ENCODE data around the gene COL23A1.
A peak's percentile ranks its signal among the peaks of the same experiment; 100 is the strongest.
"Not testable (repeated sequence)": the region's sequence is repeated elsewhere in the genome, so short reads cannot be mapped to it uniquely, and the experiment has no call there.

COL23A1 gene

DNA sequence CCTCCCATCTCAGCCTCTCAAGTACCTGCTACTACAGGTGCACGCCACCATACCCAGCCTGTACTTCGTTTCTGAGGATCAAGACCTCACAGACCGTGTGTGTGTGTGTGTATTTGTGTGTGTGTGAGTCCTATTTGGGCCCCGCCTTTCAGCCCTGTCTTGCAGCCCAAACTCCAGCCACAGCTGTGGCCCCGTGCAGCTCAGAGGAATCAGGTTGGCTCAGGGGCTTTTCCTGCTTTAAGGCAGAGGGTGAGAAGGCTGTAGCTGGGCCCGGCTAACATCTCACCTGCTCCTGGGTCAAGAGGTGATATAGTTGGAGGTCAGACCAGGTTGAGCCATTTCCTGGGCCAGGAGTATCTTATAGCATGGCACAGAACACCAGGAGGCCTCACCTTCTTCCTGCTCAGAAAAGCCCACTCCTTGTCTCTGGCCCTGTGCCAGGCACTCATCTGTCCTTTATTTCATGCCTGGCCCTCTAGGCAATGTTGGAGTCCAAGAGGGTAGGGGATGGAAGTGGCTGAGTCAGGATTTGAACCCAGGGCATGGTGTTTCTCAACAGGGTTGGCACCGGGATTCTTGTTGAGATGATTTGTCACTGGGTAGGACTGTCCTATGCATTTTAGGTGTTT lies 356.0 kb downstream of the COL23A1 start:
- DNase-seq, result no peak

DNA sequence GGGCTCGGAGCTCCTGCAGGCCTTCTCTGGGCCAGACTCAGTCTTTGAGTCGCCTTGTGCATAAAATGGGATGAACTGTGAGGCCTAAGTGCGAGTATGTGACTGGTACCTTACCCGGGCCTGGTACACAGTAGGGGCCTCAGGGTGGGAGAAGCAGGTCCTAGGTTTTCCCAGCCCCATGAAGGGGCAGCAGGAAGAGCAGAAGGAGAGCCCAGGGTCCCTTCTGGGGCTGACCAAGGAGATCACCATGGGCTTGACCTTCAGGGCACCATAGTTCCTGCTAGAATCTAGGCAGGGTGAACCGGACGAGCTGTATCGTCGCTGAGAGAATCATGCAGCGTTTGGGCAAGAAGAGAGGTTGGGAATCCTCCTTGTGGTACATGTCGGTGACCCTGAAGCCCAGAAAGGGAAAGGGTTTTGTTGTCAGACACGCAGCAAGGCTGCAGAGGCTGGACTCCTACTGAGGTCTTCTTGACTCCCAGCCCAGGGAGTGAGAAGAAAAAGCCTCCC lies 357.2 kb downstream of the COL23A1 start:
- no peak for DNase-seq

DNA sequence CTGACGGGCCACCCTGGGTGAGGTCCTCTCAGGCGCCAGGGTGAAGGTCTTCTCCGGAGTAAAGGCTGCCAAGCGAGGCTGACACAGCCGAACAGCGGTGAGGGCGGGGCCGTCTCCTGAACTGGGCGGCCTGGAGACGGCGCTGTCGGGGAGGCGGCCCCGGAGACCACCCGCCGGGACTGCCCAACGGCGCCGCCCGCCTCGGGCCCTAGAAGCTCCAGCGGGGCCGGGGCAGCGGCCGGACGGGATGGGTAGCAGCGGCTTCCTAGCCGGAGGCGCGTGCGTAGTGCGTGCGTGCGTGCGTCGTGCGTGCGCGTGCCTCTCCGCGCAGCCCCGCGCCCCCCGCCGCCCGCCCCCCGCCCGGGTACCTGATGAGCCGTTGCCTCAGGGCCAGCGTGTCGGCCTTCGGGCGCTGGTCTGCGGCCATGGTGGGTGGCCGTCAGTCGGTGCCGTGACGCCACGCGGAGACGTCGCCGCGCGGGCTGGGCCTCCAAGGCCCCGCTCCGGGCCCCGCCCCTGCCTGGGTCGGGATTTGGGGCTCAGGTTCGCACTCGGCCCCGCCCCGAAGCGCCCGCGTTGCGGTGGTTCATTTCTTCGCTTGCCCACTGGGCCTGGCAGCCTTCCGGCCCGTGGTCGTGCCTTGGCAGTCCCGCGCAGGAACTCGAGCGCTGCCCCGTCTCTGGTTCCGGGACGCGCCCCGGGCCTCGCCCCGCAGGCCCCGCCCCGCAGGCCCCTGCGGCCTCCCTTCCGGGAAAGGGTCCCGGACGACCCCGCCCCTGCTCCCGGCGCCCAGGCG lies 357.9 kb downstream of the COL23A1 start, which contains the start of gene PHYKPL:
TSS of gene PHYKPL (minus strand) at position 679 of the 796 bp plus-strand sequence. CDS start at position 427, 252 bp downstream.
- peak; percentile 37 to 83 (median 59) for DNase-seq

DNA sequence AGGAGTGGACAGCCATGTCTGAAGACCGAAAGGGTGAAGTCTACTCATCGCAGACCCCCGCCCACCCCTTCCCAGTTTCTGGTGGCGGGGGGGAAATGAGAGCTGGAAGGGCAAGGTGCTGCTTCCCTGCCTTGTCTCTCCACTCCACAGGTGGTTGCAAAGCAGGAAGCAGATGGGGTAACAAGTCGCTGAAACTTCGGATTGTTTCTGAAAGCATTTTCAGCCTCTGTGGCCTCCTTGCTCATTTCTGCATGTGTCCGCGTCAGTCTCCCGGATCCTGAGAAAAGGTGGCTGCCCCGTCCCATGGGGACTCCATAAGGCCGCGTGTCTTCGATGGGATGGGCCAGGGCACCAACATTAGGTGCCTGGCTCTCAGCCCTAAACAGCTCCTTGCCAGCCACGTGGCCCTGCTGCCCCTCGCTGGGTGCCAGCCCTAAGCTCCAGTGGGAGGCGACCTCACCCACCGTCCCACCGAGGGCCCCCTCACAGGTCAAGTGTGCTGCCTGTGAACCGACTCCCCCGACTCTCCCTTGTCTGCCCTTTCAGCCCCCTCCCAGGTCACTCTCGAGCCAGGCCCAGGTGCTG lies 358.6 kb downstream of the COL23A1 start:
- DNase-seq, result no peak

DNA sequence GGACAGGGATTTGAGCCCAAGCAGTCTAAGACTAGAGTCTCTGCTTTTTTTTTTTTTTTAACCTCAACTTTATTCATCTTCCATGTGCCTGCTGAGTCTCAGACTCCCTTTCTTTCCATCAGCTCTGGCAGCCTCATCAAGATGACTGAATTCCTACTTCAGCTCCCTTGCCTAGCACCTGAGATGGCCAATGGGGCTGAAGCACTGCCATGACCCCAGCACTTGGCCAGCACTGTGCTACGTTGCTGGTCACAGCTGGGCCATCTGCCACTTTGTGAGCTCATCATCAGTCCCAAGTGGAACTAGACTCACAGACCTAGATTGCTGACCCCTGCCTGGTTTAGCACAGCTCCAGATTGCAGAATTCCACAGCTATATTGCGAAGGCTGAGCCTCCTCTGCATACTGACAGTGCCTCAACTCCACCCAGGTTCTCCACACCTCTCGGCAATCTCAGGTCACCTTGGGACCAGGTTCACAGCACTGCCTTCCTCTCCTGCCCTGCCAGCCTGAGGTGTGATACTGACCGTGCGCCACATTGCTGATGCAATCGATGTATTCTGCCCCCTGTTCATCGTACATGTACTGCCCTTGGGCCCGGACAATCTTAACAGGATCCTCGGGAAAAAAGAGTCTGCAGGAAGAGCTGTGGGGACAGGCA lies 359.2 kb downstream of the COL23A1 start:
- no peak for DNase-seq

DNA sequence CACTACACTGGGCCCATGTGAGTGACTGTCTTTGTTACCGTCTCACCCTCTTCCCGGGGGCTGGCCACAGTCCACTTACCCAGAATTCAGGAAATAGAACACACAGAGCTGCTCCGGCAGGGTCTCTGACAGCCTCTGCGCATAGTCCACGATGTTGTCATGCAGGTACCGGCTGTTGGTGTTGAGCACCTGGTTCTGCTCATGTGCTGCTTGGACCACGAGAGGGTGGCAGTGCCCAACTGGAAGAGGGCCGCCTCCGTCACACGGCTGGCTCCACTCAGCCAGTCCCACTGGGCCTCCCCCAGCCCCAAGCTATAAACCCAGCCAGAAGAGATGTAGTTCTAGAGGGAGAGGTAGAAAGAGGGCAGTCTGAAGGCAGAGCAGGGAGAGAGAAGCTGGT lies 360.3 kb downstream of the COL23A1 start:
- no peak for DNase-seq

DNA sequence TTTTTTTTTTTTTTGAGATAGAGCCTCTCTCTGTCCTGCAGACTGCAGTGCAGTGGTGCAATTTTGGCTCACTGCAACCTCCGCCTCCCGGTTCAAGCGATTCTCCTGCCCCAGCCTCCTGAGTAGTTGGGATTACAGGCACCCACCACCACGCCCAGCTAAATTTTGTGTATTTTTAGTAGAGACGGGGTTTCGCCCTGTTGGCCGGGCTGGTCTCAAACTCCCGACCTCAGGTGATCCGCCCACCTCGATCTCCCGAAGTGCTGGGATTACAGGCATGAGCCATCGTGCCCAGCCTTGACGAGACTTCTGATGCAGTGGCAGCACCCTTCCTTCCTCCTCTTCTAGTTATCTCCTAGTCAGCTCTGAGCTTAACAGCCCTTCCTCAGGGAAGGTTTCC lies 361.1 kb downstream of the COL23A1 start:
- not testable (repeated sequence) for DNase-seq

DNA sequence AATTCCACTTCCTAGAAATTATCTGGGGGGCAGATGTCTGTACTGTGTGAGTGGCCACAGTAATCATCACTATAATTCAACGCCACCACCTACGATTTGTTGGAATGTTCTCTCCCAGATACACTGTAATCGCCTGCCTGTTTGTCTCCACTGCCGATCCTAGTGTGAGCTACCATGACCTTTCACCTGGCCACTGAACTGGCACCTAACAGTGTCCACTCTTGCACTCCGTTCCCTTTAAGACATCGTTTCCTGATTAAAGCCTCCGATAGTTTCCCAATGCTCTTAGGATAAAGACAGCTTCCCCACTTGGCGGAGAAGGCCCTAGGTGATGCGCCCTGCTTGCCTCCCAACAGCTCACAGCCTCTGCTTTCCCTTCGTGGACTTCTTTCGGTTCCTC lies 361.6 kb downstream of the COL23A1 start:
- no peak for DNase-seq

DNA sequence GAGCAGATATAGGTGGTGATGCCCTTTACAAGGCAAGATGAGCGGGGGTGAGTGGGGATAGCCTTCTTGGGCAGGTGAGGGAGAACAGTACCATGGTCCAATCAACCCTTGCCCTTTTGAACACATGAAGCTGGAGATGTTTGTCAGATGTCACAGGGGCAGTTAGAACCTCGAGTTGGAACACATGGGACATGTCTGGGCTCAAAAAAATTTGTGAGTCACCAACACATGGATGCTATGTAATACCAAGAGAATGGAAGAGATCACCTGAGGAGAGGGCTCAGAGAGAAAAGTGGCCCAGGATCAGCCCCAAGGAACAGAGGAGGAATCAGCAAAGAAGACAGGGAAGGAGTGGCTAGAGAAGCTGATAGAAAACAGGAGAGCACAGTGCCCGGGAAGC lies 362.3 kb downstream of the COL23A1 start:
- DNase-seq, result no peak

DNA sequence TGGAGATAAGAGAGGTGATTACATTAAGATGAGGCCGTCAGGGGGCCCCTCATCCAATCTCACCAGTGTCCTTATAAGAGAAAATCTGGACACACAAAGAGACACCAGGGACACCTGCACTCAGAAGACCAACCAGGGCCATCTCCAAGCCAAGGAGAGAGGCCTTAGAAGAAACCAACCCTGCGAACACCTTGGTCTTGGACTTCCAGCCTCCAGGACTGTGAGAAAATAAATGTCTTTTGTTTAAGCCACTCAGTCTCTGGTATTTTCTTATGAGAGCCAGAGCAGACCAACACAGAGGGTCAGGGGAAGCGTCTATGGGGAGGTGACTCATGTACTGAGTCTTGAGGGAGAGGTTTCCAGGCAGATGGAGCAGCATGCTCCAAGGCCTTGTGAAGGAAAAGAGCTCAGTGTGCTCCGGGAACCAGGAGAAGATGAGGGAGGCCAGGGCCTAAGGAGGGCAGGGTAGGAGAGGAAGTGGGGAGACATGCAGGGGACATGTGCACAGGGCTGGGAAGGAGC lies 363.0 kb downstream of the COL23A1 start:
- no peak for DNase-seq

DNA sequence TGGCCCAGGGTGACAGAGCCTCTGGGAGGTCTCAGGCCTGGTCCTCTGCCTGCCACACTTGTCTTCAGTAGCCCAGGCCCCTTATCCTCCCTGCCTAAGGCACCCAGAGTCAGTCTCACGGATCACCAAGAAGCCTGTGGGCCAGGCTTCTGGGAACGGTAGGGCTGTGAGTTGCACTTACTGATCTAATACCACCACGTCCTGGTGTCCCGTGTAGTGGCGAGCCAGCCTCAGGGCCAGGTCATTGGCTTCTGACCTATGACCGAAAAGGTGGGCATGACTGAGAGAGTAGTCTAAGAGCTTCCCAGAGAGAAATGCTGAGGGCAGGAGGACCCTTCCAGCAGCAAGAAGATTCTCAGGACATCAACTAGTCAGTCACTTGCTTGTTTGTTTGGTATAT lies 365.0 kb downstream of the COL23A1 start:
- no peak for DNase-seq

DNA sequence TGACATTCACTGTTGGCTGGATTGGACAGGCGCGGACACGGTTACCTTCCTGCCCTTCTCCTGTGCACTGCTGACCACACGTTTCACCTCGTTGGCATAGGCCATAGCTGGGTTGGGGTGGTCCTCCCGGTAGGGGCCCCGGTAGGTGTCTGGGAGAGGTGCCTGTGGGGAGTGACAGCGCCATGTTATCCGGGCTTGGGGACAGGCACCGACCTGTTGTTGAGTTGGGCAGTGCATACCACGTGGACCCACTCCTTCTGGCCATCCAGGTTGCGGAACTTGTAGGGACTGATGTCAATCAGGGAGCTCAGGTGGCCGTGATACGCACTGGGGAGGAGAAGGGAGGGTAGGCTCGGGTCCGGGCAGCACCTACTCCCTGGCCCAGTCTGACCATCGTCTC lies 365.8 kb downstream of the COL23A1 start:
- DNase-seq, result no peak

DNA sequence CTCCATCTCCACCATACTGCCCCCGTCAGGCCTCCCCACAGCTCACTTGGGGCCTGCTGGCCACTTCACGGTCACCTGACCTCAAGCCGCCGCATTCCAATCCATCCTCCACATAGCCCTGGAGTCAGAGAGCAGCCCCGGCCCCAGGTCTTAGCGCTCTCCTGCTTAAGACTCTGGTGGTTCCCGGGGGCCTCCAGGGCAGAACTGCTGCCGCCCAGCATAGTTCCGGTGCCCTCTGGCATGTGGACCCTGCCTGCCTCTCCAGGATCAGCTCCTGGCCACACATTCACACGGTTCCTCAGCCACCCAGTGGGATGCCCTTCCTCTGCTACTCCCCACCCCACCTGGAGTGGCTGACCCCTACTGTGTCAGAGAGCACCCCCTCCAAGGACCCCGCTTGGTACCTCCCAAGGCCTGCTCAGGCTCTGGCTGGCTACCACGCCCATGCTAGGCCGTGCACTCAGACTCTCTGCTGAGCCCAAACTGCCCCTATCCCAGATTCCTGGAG lies 366.3 kb downstream of the COL23A1 start:
- DNase-seq, result no peak

DNA sequence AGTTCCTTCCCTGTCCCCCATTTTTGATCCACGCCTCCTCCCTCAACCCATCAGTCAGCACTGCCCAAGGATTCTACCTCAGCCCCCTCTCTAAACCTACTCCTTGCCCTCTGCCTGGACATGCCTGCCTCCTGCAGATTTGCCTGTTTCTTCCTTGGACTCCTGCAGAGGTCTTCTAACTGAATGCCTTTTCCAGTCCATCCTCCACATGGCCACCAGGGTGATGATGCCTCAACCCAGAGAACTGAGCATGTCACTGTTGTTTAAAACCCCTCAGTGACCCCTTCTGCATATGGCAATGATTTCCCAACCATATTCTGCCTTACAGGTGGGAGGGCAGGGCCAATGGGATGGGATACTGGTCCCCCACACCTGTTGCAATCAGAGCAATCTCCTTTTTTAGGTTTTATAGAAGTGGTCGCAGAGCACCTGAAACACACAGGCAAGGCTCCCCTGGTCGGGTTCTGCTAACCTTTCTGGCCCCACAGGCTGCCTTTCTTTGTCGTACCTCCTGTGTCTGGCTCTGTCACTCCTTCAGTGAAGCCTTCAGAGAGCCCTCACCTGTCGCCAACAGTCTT lies 366.9 kb downstream of the COL23A1 start:
- DNase-seq, result no peak

DNA sequence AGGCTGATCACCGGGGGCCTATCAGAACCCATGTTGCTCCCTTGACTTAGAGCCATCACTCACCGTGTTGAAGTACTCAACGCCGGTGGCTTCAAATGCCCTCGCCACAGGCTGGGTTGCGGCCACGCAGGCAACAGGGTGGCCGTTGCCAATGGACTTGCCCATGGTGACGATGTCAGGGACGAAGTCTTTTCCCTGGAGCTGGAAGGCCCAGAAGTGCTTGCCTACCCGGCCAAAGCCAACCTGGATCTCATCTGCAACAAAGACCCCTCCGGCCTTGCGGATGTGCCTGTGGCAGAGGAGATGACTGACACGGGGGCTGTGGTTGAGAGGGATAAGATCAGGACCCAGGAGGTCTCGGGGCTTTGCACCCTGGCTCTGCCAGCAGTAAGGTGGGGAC lies 367.9 kb downstream of the COL23A1 start:
- DNase-seq, result no peak

DNA sequence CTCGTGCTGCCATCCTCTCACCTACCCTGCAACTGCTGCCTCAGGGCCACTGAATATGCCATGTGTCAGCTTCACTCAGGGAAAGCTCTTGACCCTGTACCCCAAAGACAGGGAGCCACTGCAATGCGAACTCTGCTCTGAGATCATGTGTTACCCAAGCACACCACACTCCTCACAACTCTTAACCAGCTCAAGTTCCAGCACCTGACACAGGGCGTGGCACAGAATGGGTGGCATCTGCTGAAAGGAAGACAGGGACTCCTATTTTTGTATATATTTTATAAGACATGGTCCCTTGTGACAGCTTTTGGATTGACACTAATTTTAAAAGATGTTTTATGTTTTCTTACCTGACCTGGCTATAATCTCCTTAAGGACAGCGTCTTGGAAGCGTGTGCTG lies 368.3 kb downstream of the COL23A1 start:
- DNase-seq, result no peak

DNA sequence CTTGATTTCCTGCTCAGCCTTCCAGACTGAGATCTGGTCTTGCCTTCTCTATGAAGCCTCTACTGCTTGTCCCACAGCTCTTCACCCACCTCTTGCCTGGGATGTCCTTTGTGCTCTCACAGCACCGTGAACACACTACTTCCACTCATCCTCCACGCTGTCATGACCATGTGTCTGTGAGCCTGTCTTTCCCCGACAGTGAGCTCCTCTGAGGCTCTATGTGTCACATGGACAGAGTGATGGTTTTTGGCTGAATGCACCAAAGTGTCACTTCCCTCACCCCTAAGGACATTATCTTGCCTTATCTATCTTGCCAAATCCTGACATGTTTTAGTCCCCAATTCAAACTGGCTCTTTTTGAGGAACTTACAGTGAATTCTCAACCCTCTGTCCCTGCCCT lies 368.9 kb downstream of the COL23A1 start:
- no peak for DNase-seq

DNA sequence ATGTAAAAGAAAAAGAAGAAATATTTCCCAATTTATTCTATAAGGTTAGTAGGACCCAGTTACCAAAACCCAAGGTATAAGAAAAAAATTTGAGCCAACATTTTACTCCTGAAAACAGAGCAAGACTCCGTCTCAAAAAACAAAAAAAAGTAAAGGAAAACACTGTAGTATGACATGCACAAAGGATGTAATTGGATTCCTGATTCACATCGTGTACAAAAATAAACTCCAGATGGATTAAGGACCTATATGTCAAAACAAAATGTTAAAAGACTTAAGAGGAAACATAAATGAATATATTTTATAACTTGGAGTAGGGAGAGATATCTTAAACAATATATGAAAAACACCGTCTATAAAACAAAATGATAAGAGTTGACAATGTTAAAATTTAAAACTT lies 371.4 kb downstream of the COL23A1 start:
- DNase-seq, result no peak

DNA sequence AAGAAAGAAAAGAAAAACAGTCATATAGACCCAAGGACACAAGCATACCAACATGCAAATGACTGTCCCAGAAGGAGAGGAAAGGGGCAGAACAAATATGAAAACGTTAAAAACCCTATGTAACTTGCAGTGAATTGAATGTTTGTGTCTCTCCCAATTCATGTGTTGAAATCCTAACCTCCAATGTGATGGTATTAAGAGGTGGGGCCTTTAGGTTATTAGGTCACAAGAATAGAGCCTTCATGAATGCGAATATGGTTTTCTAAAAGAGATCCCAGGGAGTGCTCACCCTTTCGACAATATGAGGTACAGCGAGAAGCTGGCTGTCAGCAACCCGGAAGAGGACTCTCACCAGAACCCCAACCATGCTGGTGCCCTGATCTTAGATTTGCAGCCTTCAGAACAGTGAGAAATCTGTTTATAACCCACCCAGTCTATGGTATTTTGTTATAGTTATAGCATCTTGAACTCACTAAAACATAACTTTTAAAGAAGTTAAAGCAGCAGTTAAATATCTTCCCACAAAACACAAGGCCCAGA lies 371.9 kb downstream of the COL23A1 start:
- no peak for DNase-seq

DNA sequence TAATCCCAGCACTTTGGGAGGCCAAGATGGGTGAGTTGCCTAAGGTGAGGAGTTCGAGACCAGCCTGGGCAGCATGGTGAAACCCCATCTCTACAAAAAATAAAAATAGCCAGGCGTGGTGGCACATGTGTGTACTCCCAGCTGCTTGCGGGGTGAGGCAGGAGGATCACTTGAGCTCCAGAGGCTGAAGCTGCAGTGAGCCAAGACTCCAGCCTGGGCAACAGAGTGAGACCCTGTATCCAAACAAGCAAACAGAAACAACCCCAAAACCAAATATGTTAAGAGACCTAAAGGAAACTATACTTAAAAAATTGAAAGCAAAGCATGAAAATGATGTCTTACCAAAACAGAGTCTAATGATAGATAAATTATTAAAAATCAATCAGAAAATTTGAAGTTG lies 373.4 kb downstream of the COL23A1 start:
- DNase-seq, result no peak

DNA sequence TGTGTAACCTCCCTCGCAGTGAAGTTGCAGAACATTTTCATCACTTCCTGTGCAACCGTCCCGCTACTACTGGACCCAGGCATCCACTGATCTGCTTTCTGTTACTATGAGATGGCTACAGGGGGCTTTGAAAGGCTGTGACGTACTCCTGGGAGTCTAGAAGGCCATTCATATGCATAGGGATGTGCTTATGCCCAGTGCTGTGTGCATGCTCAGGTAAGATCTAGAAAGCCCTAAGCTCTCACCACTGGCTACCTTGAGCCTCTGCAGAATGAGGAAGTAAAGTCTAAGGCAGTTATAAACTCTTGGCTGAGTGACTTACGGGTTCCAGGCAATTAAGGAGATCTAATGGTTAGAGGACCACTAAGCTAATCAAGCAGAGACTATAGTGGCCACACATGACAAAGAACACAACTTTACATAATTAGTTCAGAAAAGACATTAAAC lies 374.1 kb downstream of the COL23A1 start:
- no peak for DNase-seq
